Trophoblast cell (in vitro differentiated cells and primary cell): Measurements from ENCODE around the gene DESI2.
"Not testable (repeated sequence)": the region's sequence is repeated elsewhere in the genome, so short reads cannot be mapped to it uniquely, and the experiment has no call there.

ENCODE experiments used
- DNase-seq, 2 donors: peaks; one replicate each; pipeline ENCODE4 v3.0.0-alpha.2; 2016
- H2AFZ ChIP-seq: 2 replicates; pipeline ENCODE4 v1.6.1; 2013; ENCODE audit warnings: low read length, moderate library complexity, mild to moderate bottlenecking; ENCODE audit not compliant: insufficient read depth, poor library complexity
- H2AK5ac ChIP-seq: 2 replicates; pipeline ENCODE4 v1.6.1; 2013; ENCODE audit warnings: mild to moderate bottlenecking, low read length
- H2BK120ac ChIP-seq: 2 replicates; pipeline ENCODE4 v1.6.1; 2013; ENCODE audit warnings: low read length, mild to moderate bottlenecking, moderate library complexity; ENCODE audit not compliant: insufficient read depth, poor library complexity
- H2BK12ac ChIP-seq: 2 replicates; pipeline ENCODE4 v1.6.1; 2013; ENCODE audit warnings: mild to moderate bottlenecking, low read length, moderate library complexity
- H2BK5ac ChIP-seq: 2 replicates; pipeline ENCODE4 v1.6.1; 2013; ENCODE audit warnings: low read length, low read depth, moderate library complexity, mild to moderate bottlenecking; ENCODE audit not compliant: poor library complexity
- H3K14ac ChIP-seq: 2 replicates; pipeline ENCODE4 v1.6.1; 2013; ENCODE audit warnings: mild to moderate bottlenecking, low read length
- H3K18ac ChIP-seq: 2 replicates; pipeline ENCODE4 v1.6.1; 2013; ENCODE audit warnings: mild to moderate bottlenecking, low read length
- H3K23ac ChIP-seq: 2 replicates; pipeline ENCODE4 v1.6.1; 2013; ENCODE audit warnings: low read length
- H3K27ac ChIP-seq: 2 replicates; pipeline ENCODE4 v1.5.1; 2013; ENCODE audit warnings: low read depth, mild to moderate bottlenecking, inconsistent platforms, low read length, moderate library complexity
- H3K27me3 ChIP-seq: 2 replicates; pipeline ENCODE4 v1.6.1; 2013; ENCODE audit warnings: inconsistent platforms, mild to moderate bottlenecking, low read length, moderate library complexity; ENCODE audit not compliant: insufficient read depth
- H3K36me3 ChIP-seq, 2 experiments: 1 replicate in 1 of 2; 2 replicates in 1 of 2; pipeline ENCODE4 v1.6.1; 2013; ENCODE audit warnings: low read length in 2 of 2, mild to moderate bottlenecking in 2 of 2, moderate library complexity in 1 of 2; ENCODE audit not compliant: insufficient read depth in 2 of 2, control insufficient read depth in 1 of 2
- H3K4ac ChIP-seq: 2 replicates; pipeline ENCODE4 v1.6.1; 2013; ENCODE audit warnings: low read depth, mild to moderate bottlenecking, low read length, moderate library complexity
- H3K4me1 ChIP-seq, 2 experiments: 1 replicate in 1 of 2; 2 replicates in 1 of 2; pipeline ENCODE4 v1.6.1; 2013; ENCODE audit warnings: low read length in 2 of 2, mild to moderate bottlenecking in 2 of 2, moderate library complexity in 1 of 2; ENCODE audit not compliant: insufficient read depth in 2 of 2, control insufficient read depth in 1 of 2
- H3K4me2 ChIP-seq: 2 replicates; pipeline ENCODE4 v1.6.1; 2013; ENCODE audit warnings: inconsistent platforms, mild to moderate bottlenecking, low read length, moderate library complexity
- H3K4me3 ChIP-seq: 2 replicates; pipeline ENCODE4 v1.5.1; 2013; ENCODE audit warnings: mild to moderate bottlenecking, low read depth, low read length, inconsistent platforms
- H3K79me1 ChIP-seq: one replicate; pipeline ENCODE4 v1.6.1; 2013; ENCODE audit warnings: low read length
- H3K79me2 ChIP-seq: 2 replicates; pipeline ENCODE4 v1.6.1; 2013; ENCODE audit warnings: low read length, mild to moderate bottlenecking; ENCODE audit not compliant: control insufficient read depth, insufficient read depth, poor library complexity
- H3K9ac ChIP-seq: 2 replicates; pipeline ENCODE4 v1.6.1; 2013; ENCODE audit warnings: mild to moderate bottlenecking, low read length
- H3K9me3 ChIP-seq: 2 replicates; pipeline ENCODE4 v1.6.1; 2013; ENCODE audit warnings: low read depth, mild to moderate bottlenecking, control low read depth, inconsistent platforms, low read length; ENCODE audit not compliant: insufficient read depth
- H4K12ac ChIP-seq: 2 replicates; pipeline ENCODE4 v1.6.1; 2013; ENCODE audit warnings: low read depth, mild to moderate bottlenecking, low read length, moderate library complexity
- H4K8ac ChIP-seq: 2 replicates; pipeline ENCODE4 v1.6.1; 2013; ENCODE audit warnings: low read depth, mild to moderate bottlenecking, low read length, moderate library complexity
- H4K91ac ChIP-seq: one replicate; pipeline ENCODE4 v1.6.1; 2013; ENCODE audit warnings: low read depth, mild to moderate bottlenecking, low read length, moderate library complexity
- WGBS: extraction: QIAGEN DNeasy Blood & Tissue Kit; methylation state at CpG from one replicate; pipeline ENCODE4 v1.1.7; 2013; ENCODE audit warnings: missing lambda C conversion rate; ENCODE audit not compliant: insufficient read length, insufficient coverage; ENCODE audit errors: extremely low coverage; 5-methylcytosine and 5-hydroxymethylcytosine counted together

DESI2 gene

GRCh38 chr1:244740027-244740617 is 87.2 kb downstream of the DESI2 start:
- not testable (repeated sequence) for H2BK5ac ChIP-seq, H3K79me1 ChIP-seq, H4K8ac ChIP-seq, H4K91ac ChIP-seq, H3K4me1 ChIP-seq, H3K27me3 ChIP-seq, H3K79me2 ChIP-seq, H3K9me3 ChIP-seq, H3K27ac ChIP-seq, H4K12ac ChIP-seq, H3K23ac ChIP-seq, H3K4me2 ChIP-seq, H3K14ac ChIP-seq, H2AFZ ChIP-seq, H2BK120ac ChIP-seq, H2BK12ac ChIP-seq, H3K9ac ChIP-seq, H2AK5ac ChIP-seq, H3K36me3 ChIP-seq, H3K4me3 ChIP-seq, H3K18ac ChIP-seq, H3K4ac ChIP-seq
- DNase-seq, result peak in 1 of 2 donors; percentile 67
- WGBS, result no CpG with 5 or more reads among the region's 20 CpGs

- no peak overlapping the region for H3K27ac ChIP-seq
- no peak overlapping the region for H4K8ac ChIP-seq
Observed at GRCh38 chr1:244741692-244742091, 88.8 kb downstream of the DESI2 start.

GRCh38 chr1:244749230-244750016 is 96.5 kb downstream of the DESI2 start:
- no CpG with 5 or more reads among the region's 9 CpGs for WGBS
- Histone ChIP-seq H4K12ac (no peak overlapping the region), H3K4me3 (no peak overlapping the region), H4K91ac (no peak overlapping the region), H3K4ac (no peak overlapping the region), H3K36me3 (no peaks in the 10 kb centered on the region), H3K23ac (no peak overlapping the region), H3K9me3 (no peaks in the 10 kb centered on the region), H3K9ac (no peak overlapping the region), H3K27ac (no peak overlapping the region), H3K18ac (no peak overlapping the region), H2BK120ac (no peak overlapping the region), H3K14ac (no peak overlapping the region), H2AFZ (no peak overlapping the region), H4K8ac (no peak overlapping the region), H3K79me1 (no peaks in the 10 kb centered on the region), H3K4me1 (no peaks in the 10 kb centered on the region), H2AK5ac (no peak overlapping the region), H3K27me3 (no peaks in the 10 kb centered on the region), H3K4me2 (no peak overlapping the region), H2BK5ac (no peak overlapping the region), H3K79me2 (no peaks in the 10 kb centered on the region), H2BK12ac (no peak overlapping the region)
- no peak for DNase-seq

More at GRCh38 chr1:244741692-244742091, 88.8 kb downstream of the DESI2 start:
- Histone ChIP-seq H4K91ac (no peak overlapping the region), H2BK120ac (no peak overlapping the region), H3K36me3 (no peaks in the 10 kb centered on the region), H2AFZ (no peak overlapping the region), H3K79me2 (no peaks in the 10 kb centered on the region), H3K14ac (no peak overlapping the region), H3K27me3 (no peaks in the 10 kb centered on the region), H3K79me1 (no peaks in the 10 kb centered on the region), H2AK5ac (no peak overlapping the region), H3K9me3 (no peaks in the 10 kb centered on the region), H3K4me2 (no peak overlapping the region), H4K12ac (no peak overlapping the region), H3K4me1 (no peaks in the 10 kb centered on the region), H3K4ac (no peak overlapping the region), H2BK12ac (no peak overlapping the region), H2BK5ac (no peak overlapping the region), H3K9ac (no peak overlapping the region), H3K23ac (no peak overlapping the region), H3K4me3 (no peak overlapping the region), H3K18ac (no peak overlapping the region)
- WGBS, result no CpG with 5 or more reads among the region's 5 CpGs
- DNase-seq, result no peak

GRCh38 chr1:244751271-244751895 is 98.5 kb downstream of the DESI2 start:
- Histone ChIP-seq H3K79me2 (no peaks in the 10 kb centered on the region), H3K9ac (no peak overlapping the region), H3K18ac (no peak overlapping the region), H3K9me3 (no peaks in the 10 kb centered on the region), H2AFZ (no peak overlapping the region), H2BK120ac (no peak overlapping the region), H3K4me1 (no peaks in the 10 kb centered on the region), H4K8ac (no peak overlapping the region), H4K12ac (no peak overlapping the region), H3K36me3 (no peaks in the 10 kb centered on the region), H3K27me3 (no peaks in the 10 kb centered on the region), H2BK12ac (no peak overlapping the region), H3K4me3 (no peak overlapping the region), H3K23ac (no peak overlapping the region), H4K91ac (no peak overlapping the region), H3K14ac (no peak overlapping the region), H3K79me1 (no peaks in the 10 kb centered on the region), H2BK5ac (no peak overlapping the region), H3K27ac (no peak overlapping the region), H2AK5ac (no peak overlapping the region), H3K4ac (no peak overlapping the region), H3K4me2 (no peak overlapping the region)
- no peak for DNase-seq
- WGBS, result no CpG with 5 or more reads among the region's 13 CpGs
